Measurements from ENCODE around the gene SLC9A7.

Gene SLC9A7

GRCh38 chrX:46758956-46759644 is at the start of gene SLC9A7:
Gene SLC9A7 (minus strand): TSS chrX:46759118. CDS start chrX:46759029, 89 bp downstream.
- peak; percentile 37 for DNase-seq

DNA sequence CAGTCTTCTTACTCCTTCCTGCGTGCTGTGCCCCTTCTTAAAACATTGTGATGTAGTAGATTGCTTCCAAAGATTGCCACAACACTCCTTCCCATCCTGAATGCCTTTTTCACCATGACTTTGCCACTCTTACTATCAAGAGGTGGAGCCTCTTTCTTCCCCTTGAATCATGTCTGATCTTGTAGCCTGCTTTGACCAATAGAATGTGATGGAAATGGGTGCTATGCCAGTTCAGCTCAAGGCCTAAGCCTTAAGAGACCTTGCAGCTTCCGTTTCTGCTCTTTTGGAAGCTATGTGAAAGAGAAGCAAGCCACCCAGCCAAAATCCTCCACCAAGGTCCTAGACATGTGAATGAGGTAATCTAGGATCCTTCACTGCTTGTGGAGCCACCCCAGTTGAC is 46.4 kb upstream of the SLC9A7 start:
- no peak for DNase-seq

DNA sequence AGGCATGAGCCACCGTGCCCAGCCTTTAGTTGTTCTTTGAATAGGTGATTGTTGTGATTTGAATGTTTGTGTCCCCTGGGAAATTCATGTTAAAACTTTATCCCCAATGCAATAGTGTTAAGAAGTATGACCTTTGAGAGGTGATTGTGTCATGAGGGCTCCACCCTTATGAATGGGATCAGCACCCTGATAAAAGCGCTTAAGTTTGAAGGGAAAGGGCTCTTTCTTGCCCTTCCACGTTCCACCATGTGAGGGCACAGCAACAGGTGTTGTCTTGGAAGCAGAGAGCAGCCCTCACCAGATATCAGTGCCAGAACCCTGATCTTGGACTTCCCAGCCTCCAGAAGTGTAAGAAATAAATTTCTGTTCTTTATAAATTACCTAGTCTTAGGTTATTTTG is 44.2 kb upstream of the SLC9A7 start:
- DNase-seq, result no peak

GRCh38 chrX:46796574-46797191 is 37.8 kb upstream of the SLC9A7 start:
- DNase-seq, result peak; percentile 61

DNA sequence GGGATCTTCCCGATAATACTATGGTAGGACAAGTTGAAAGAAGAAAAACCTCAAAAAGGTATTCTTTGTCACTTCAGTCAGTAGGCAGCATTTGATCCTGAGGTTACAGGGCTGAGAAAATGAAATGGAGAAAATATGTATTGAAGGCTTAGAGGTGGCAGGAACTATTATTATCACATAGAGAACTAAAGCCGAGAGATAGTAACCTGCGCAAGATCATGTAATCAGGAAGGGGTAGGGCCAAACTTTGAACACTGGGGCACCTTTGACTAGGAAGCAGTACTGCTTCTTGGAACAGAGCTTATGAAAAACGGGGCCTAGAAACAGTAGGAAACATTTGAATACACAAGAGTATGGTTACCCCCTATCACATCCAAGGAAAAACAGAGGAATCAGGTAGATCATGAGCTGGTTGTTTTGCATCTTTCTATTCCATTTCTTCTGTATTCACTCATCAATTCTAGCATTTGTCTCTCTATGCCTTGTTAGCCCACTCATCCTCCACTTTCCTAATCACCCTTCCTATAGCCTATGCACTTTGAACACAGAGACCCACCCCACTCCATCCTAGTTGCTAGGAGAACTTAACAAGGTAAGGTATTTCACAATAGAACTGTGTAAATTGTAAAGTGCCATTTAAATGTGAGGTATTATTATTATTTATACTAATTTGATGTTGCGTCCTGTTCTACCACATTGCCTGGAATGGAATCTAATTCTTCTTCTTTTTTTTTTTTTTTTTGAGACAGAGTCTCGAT is 34.6 kb upstream of the SLC9A7 start:
- no peak for DNase-seq

- DNase-seq, result peak; percentile 50
These were observed 33.9 kb upstream of the SLC9A7 start for GRCh38 chrX:46792810-46793188.

DNA sequence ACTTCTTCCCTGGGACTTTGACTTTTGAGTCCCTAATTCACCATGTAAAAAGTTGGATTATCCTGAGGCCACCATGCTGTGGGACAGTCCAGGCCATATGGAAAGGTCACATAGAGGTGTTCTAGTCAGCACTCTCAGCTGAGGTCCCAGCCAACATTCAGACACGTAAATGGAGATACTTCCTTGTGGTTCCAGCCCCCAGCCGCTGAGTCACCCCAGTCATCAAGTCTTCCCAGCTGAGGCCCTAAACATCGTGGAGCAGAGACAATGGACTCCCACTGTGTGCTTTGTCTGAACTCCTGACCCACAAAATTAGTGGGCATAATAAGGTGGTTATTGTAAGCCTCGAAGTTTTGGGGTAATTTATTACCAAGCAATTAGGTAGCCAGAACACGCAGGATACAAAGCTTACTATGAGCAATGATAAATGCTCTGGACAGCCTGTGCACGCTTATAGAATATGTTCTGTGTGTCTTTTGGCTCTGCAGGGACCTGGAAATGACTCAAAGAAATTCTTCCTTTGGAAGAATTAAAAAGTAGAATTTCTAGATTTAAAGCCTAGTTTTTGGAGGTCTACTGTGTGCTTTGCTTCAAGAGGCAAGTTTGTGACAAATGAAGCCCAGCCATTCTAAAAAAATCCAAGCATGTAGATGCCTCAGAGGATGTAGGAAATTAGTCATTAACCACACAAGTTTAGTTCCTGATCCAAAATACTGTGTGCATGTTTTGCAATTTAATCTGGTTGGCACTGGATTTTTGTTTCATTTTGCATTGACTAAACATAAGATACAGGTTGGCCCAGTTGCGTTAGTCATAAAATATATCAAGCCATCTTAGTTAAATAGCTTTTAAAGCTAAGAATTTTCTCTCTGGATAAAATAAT is 33.2 kb upstream of the SLC9A7 start:
- peak; percentile 86 for DNase-seq

DNA sequence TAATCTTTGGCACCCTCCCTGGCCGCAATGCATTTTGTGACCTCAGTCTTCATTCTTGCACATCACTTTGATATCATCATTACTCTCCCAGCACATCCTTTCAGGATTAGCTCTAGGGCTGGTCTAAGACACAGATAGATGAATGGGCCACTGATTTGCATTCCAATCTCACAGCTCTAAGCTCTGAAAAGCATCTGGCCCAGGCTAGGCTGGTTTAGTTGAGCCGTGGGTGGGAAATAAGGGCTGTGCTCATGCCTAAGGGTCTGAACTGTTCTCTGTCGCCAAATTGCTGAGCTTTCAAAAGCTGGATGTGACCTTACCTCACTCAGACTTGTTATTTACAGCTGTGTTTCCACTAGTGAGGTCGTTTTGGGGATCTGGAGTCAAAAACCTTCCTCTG is 30.0 kb upstream of the SLC9A7 start:
- no peak for DNase-seq

DNA sequence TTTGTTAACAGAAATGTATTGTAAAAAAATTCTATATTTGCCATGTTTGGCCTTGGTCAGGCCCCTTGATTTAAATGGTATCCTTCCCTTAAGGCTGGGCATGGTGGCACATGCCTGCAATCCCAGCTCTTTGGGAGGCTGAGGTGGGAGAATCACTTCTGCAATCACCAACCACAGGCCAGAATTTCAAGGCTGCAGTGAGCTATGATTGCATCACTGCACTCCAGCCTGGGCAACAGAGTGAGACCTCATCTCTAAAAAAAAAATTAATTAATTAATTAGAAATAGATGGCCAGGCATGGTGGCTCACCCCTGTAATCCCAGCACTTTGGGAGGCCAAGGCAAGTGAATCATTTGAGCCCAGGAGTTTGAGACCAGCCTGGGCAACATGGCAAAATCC is 25.5 kb upstream of the SLC9A7 start:
- peak; percentile 43 for DNase-seq

DNA sequence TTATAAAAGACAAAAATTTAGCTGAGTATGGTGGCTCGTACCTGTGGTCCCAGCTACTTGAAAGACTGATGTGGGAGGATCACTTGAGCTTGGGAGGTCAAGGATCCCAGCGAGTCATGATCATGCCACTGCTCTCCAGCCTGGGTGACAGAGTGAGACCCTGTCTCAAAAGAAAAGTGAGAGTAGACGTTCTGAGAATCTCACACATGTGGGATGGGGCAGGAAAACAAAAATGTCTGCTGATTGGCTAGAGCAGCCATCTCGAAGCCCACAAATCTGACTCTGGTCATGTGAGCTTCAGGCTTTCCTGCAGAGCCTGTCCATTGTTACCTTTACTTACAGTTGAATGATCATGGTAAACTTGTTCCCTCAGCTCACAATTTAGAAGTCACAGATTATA is 23.1 kb upstream of the SLC9A7 start:
- DNase-seq, result no peak

DNA sequence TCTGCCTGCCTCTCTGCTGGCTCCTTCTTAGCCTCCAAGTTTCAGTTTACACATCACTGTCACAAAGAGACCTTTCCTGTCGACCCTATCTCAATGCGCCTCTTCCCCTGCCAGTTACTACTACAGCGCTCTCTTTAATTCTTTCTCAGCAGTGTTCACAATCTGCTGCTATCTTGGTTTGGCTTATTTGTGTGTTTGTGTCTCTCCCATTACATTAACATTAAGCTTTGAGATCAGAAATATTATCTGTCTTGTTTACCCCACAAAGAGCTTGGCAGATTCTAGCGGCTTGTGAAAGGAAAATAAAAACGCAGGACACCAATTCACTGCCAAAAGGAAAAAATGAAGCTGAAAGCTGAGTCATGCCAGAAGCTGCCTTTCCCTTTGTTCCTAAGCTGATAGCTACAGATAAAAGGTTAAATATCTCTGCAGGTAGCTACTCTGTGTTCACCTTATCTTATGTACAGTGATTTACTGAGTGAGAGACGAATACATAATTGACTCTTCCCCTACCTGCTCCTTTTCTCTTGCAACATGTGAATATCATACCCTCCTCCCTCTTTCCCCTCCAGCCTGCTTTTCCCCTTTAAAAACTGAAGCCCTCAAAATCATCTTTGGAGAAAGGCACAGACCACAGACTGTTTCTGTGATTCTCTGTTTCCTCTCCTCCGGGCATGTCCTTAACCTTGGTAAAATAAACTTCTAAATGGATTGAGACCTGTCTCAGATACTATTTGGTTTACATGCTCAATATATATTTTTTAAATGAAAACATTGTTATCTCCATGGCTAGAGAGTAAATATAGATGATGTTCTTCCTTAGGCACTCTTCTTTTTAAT is 19.3 kb upstream of the SLC9A7 start:
- no peak for DNase-seq

DNA sequence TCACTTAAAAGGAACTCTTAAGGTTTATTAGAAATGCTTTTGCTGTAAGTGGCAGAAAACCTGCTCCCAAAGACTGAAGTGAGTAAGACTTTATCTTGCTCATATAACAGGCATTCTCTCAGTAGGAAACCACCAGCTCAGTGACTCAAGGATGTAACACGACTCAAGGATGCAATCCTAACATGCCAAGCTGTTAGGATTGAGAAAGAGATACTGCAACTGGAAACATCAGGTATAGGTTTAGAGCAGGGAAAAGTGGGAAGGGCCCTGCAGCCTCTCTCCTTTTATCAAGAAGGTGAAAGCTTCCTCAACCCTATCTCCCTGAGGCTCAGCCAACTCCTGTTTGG is 11.9 kb upstream of the SLC9A7 start:
- no peak for DNase-seq

GRCh38 chrX:46770000-46770816 is 11.3 kb upstream of the SLC9A7 start:
- DNase-seq, result no peak

- no peak for DNase-seq
These were observed 4.0 kb upstream of the SLC9A7 start for GRCh38 chrX:46762963-46763362.

DNA sequence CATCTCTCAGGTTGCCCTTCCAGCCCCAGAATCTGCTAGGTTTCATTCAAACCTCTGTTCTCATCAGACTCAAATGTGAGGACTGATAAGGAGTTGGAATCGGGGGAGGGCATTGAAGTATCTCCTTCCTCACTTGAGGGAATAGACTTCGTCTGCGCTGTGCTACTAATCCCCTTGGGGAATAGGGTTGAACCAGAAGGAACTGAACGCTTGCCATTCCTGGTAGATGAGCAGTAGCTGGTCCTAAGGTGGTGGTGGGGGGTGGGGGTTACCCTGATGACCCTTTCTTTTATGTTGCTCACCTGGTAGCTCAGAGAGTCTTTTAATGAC is 692 bp upstream of the SLC9A7 start:
- peak; percentile 35 for DNase-seq

DNA sequence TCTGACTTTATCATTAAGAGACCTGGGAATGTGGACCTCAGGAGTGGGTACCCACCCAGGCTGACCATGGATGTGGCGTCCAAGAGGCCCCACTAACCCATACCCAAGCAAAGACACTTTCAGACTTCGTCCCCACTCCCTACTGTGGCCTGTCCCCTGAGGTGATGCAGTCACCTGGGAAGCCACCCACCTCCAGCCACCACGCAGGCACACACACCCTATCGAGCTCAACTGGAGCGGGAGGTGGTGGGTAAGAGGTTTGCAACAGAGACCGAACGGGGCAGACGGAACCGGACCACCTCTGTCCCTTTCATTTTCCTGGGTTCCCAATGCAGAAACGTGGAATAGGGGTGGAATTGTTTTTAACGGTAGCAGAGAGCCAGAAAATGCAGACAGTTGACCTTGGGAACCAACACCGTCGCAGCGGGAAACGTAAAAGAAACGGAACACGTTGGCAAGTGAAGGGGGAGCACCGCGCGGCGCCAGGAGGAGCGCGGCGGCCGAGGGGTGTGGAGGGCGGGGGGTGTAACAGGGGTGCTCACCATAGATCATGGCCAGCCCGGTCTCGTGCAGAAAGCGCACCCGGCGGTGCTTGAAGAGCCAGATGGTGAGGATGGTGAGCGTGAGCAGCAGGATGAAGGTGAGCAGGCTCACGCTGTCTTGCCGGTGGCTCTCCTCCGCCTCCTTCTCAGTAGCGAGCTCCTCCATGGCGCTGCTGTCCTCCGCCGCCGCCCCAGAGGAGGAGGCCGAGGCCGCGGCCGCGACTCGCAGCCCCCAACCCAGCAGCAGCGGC is 559 bp downstream of the SLC9A7 start:
- DNase-seq, result no peak

DNA sequence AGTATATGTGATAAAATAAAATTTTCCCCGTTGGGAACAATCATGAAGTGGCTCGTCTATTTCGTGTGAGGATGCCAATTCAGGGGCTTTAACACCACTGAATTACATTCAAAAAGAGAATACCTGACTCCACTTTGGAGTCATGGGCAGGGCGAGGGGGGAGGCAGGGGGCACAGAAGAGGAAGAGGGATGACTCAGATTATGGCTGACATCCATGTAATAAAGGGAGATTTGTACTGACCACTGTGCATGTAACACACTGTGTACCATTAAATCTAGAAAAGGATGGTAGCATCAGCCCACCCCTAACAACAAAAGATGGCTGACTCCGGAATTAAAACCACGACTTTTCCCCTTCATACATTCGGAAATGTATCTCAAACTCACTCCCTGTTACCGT is 1.3 kb downstream of the SLC9A7 start:
- DNase-seq, result no peak

- DNase-seq, result no peak
These were observed 1.9 kb downstream of the SLC9A7 start for GRCh38 chrX:46757052-46757451.

DNA sequence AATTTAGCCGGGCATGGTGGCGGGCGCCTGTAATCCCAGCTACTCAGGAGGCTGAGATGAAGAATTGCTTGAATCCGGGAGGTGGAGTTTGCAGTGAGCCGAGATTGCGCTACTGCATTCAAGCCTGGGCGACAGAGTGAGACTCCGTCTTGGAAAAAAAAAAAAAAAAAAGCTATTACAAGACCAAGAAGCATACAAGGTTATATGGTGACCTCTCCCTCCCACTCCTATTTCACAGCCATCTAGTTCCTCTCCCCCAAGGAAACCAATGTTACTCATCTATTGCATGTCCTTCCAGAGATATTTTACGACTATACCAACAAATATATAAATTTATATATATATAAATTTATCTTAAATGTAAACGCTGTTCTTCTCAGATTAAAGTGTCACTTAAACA is 3.2 kb downstream of the SLC9A7 start:
- DNase-seq, result peak; percentile 52

- DNase-seq, result peak; percentile 70
These were observed 4.3 kb downstream of the SLC9A7 start for GRCh38 chrX:46754586-46755061.

DNA sequence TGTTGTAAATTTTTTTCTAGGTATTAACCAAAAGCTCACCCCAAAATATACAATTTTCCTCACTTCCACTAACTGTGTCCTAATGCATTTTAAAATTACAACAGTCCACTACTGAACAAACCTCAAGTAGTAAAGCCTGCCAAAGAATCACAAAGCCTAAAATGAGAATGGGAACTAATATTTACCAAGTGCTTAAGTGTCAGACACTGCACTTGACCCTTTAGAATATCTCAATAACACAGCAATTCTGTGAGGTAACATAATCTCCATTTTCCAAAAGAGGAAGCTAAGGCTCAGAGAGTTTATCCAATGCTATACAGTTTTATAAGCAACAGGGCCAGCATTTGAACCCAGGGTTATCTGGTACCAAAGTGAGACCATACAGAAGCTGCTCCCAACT is 4.9 kb downstream of the SLC9A7 start:
- DNase-seq, result peak; percentile 64
